ENCODE measurements around the gene EMSY. TPM values are rescaled to one million over a fixed set of nuclear protein-coding genes. Genes with fewer than 3 reads are reported as not detected.

EMSY gene
- total and polyA plus RNA-seq, 2 donors (not counting 3 experiments of a cell fraction or from before 2014, with no cell fraction given): 18.3 to 25.7 TPM

DNA sequence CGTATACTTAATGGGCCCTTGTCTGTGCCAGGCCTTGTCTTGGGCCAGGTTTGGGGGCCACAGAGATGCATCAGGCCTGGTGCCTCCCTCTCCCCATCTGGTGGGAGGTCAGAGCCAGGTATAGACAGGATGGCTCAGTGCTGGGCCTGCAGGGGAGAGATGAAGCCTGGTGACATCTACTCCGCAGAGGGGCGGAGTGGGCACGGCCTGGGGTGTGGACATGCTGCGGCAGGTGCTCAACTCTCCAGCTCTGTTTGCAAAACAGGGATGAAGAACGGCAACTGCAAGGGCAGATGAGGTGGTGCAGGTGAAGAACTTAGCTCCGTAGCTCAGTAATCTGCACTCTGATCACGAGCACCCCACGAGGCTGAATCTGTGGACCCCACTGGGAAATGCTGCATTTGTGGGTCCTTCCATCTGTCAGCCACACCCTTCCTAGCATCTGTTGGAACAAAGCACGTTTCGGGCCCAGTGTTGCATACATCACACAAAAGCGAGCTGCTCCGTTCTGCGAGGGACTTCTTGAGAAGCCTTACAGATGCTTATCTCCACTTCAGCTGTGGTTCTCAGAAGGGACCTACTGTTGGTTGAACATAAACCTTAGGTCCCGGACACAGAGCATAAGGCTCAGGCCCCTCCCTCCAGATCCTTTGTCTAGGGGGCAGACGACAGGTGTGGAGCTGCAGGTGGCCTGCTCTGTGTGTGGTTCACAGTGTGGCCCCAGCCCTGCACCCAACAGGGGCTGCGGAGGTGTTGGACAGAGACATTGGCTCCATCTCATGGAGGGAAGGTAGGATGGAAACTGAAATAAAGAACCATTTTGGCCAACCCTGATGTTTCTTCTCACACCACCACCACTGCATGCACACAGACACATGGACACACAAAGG, 147.5 kb downstream of the EMSY start:
- peaks cover 23% of the 10 kb centered on the region for H3K4me1 ChIP-seq (ENCODE audit: control insufficient read depth, extremely low read depth, insufficient read depth, low read length)
- dilution Hi-C loops (cut with MboI; ENCODE audit: extremely low pct_ligation_motif_present, low sequenced_read_pairs) (no loop called here), intact Hi-C loops (cut with micrococcal nuclease) (no loop called here)
- H3K4me2 ChIP-seq (ENCODE audit: insufficient read depth, low read length): no peak overlapping the region
- H2AFZ ChIP-seq (ENCODE audit: low read depth, low read length): no peak overlapping the region
- H3K36me3 ChIP-seq (ENCODE audit: control insufficient read depth in 2 of 2, extremely low read depth in 1 of 2, insufficient read depth in 2 of 2, low read length in 2 of 2): no peaks in the 10 kb centered on the region
- no peaks in the 10 kb centered on the region for H3K79me2 ChIP-seq (ENCODE audit: control insufficient read depth, insufficient read depth, low read length)
- H3K4me3 ChIP-seq (replicated peaks in 1 of 3; ENCODE audit: insufficient read depth in 1 of 3, low read depth in 1 of 3, low read length in 3 of 3): no peak overlapping the region
- H4K20me1 ChIP-seq (replicated peaks; ENCODE audit: control insufficient read depth, extremely low read depth, insufficient read depth, low read length): no peaks in the 10 kb centered on the region
- H3K9me3 ChIP-seq (replicated peaks; ENCODE audit: control insufficient read depth, insufficient read depth, low read length): no peaks in the 10 kb centered on the region
- CTCF ChIA-PET: interaction anchor here (1.3 to 1.8 kb wide), 4 partner anchors 11 to 385 kb away, joined by 3 to 5 read pairs (median 4); no protein-coding TSS in a partner anchor
- no peak overlapping the region for H3K27ac ChIP-seq (ENCODE audit: insufficient read depth, low read depth, low read length)
- POLR2A ChIA-PET: no interaction called here
- no peak overlapping the region for H3K9ac ChIP-seq (replicated peaks; ENCODE audit: extremely low read depth, insufficient read depth, low read length)
- no peak for TF ChIP-seq POLR2A (IDR thresholded peaks at IDR 0.05; ENCODE audit: low read depth, low read length)
- TF ChIP-seq JUN (IDR thresholded peaks at IDR 0.05; ENCODE audit: borderline replicate concordance, insufficient read depth, insufficient read length, low read depth): no peak
- TF ChIP-seq POLR2AphosphoS5 (IDR thresholded peaks at IDR 0.05; ENCODE audit: insufficient read depth, low read depth, low read length): no peak
- TF ChIP-seq, protein P1, sequence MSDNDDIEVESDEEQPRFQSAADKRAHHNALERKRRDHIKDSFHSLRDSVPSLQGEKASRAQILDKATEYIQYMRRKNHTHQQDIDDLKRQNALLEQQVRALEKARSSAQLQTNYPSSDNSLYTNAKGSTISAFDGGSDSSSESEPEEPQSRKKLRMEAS (IDR thresholded peaks at IDR 0.05; ENCODE audit: insufficient read depth, insufficient read length): no peak
- no peak for TF ChIP-seq EZH2 (IDR thresholded peaks at IDR 0.05; ENCODE audit: borderline replicate concordance, low read depth, low read length, severe bottlenecking)
- TF ChIP-seq MYC (IDR thresholded peaks at IDR 0.05; ENCODE audit: low read depth, low read length): no peak
- no peak for TF ChIP-seq FOS (IDR thresholded peaks at IDR 0.05; ENCODE audit: borderline replicate concordance, insufficient read depth, low read length)
- no peak for TF ChIP-seq GATA2 (IDR thresholded peaks at IDR 0.05; ENCODE audit: insufficient read depth, insufficient read length, low read depth, low read length)
- TF ChIP-seq, protein P2, sequence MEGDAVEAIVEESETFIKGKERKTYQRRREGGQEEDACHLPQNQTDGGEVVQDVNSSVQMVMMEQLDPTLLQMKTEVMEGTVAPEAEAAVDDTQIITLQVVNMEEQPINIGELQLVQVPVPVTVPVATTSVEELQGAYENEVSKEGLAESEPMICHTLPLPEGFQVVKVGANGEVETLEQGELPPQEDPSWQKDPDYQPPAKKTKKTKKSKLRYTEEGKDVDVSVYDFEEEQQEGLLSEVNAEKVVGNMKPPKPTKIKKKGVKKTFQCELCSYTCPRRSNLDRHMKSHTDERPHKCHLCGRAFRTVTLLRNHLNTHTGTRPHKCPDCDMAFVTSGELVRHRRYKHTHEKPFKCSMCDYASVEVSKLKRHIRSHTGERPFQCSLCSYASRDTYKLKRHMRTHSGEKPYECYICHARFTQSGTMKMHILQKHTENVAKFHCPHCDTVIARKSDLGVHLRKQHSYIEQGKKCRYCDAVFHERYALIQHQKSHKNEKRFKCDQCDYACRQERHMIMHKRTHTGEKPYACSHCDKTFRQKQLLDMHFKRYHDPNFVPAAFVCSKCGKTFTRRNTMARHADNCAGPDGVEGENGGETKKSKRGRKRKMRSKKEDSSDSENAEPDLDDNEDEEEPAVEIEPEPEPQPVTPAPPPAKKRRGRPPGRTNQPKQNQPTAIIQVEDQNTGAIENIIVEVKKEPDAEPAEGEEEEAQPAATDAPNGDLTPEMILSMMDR (IDR thresholded peaks at IDR 0.05; ENCODE audit: extremely low read depth in 1 of 2, insufficient read depth in 1 of 2, low read depth in 1 of 2, low read length in 2 of 2): no peak
- H3K9me1 ChIP-seq (replicated peaks; ENCODE audit: control insufficient read depth, extremely low read depth, insufficient read depth, low read length): no peaks in the 10 kb centered on the region
- H3K27me3 ChIP-seq (ENCODE audit: control insufficient read depth in 2 of 2, insufficient read depth in 2 of 2, low read length in 2 of 2): no peaks in the 10 kb centered on the region
- no TSS peak for BruUV-seq (replicated peaks)
- FAIRE-seq (no peak), DNase-seq (ENCODE audit: low read depth, low spot score) (no peak)

All from endothelial cell of umbilical vein (primary cell).